HG03558 (cell line): ENCODE measurements around the gene KRTAP10-8.
"Not testable (repeated sequence)": the region's sequence is repeated elsewhere in the genome, so short reads cannot be mapped to it uniquely, and the experiment has no call there.

Experiments
- ATAC-seq: cut with Tn5 transposase; IDR thresholded peaks from one replicate; pipeline ENCODE4 v1.9.1; 2021; ENCODE audit warnings: moderate number of reproducible peaks; ENCODE audit not compliant: unreplicated experiment; ENCODE audit errors: extremely low read depth

Gene KRTAP10-8

GRCh38 chr21:44615466-44615865 is 3.6 kb downstream of the KRTAP10-8 start:
- no peak for ATAC-seq

- no peak for ATAC-seq
Observed at GRCh38 chr21:44615911-44616590, 4.2 kb downstream of the KRTAP10-8 start.

GRCh38 chr21:44616591-44616926 is 4.7 kb downstream of the KRTAP10-8 start:
- ATAC-seq = no peak

- ATAC-seq = no peak
Observed at GRCh38 chr21:44617071-44617501, 5.2 kb downstream of the KRTAP10-8 start.

- ATAC-seq = no peak
Observed at GRCh38 chr21:44618504-44618903, 6.6 kb downstream of the KRTAP10-8 start.

GRCh38 chr21:44618909-44619308 is 7.0 kb downstream of the KRTAP10-8 start:
- no peak for ATAC-seq

GRCh38 chr21:44619886-44620285 is 8.0 kb downstream of the KRTAP10-8 start:
- ATAC-seq = no peak

GRCh38 chr21:44623575-44623974 is 11.7 kb downstream of the KRTAP10-8 start:
- no peak for ATAC-seq

- ATAC-seq = no peak
Observed at GRCh38 chr21:44625756-44626155, 13.9 kb downstream of the KRTAP10-8 start.

GRCh38 chr21:44626262-44626661 is 14.4 kb downstream of the KRTAP10-8 start:
- ATAC-seq = no peak

GRCh38 chr21:44626673-44627143 is 14.8 kb downstream of the KRTAP10-8 start, which contains the start of gene KRTAP10-9:
Gene KRTAP10-9, plus strand, starts transcription at chr21:44627093. Its CDS starts 79 bp downstream, at chr21:44627172.
- no peak for ATAC-seq

GRCh38 chr21:44627181-44627822 is 15.4 kb downstream of the KRTAP10-8 start:
- not testable (repeated sequence) for ATAC-seq

- ATAC-seq = not testable (repeated sequence)
Observed at GRCh38 chr21:44627831-44628233, 16.0 kb downstream of the KRTAP10-8 start.

GRCh38 chr21:44628707-44629391 is 17.0 kb downstream of the KRTAP10-8 start:
- ATAC-seq = no peak

- no peak for ATAC-seq
Observed at GRCh38 chr21:44630440-44630839, 18.6 kb downstream of the KRTAP10-8 start.

GRCh38 chr21:44632067-44632466 is 20.2 kb downstream of the KRTAP10-8 start:
- ATAC-seq = no peak

GRCh38 chr21:44636209-44637017 is 24.5 kb downstream of the KRTAP10-8 start:
- no peak for ATAC-seq

GRCh38 chr21:44637018-44637850 is 25.4 kb downstream of the KRTAP10-8 start, which contains the start of gene KRTAP10-10:
Gene KRTAP10-10, plus strand, starts transcription at chr21:44637356. Its CDS starts 62 bp downstream, at chr21:44637418.
- no peak for ATAC-seq

GRCh38 chr21:44637851-44638348 is 26.0 kb downstream of the KRTAP10-8 start:
- ATAC-seq = not testable (repeated sequence)
